DOHH2 (cell line): ENCODE results near the gene GP5.

Source experiments
- H3F3A ChIP-seq: fragments of 200-600 bp; sonication (generic), shearing (Covaris generic); 2 replicates; pipeline ENCODE4 v1.6.0; 2016; ENCODE audit warnings: antibody characterized with exemption, mild to moderate bottlenecking; ENCODE audit not compliant: control insufficient read depth, insufficient read depth
- H3K27ac ChIP-seq: fragments of 200-600 bp; sonication (generic); 2 replicates; pipeline ENCODE4 v1.5.1; 2014; ENCODE audit warnings: low read depth, mild to moderate bottlenecking, low read length, moderate library complexity
- H3K27me3 ChIP-seq: fragments of 200-600 bp; sonication (generic); 2 replicates; pipeline ENCODE4 v1.6.1; 2014; ENCODE audit warnings: mild to moderate bottlenecking, low read length, mixed read lengths; ENCODE audit not compliant: control insufficient read depth
- H3K36me3 ChIP-seq: fragments of 200-600 bp; sonication (generic); 2 replicates; pipeline ENCODE4 v1.6.1; 2014; ENCODE audit warnings: mild to moderate bottlenecking, low read length, moderate library complexity, mixed read lengths; ENCODE audit not compliant: control insufficient read depth
- H3K4me1 ChIP-seq: fragments of 200-600 bp; sonication (generic); 2 replicates; pipeline ENCODE4 v1.6.1; 2014; ENCODE audit warnings: mild to moderate bottlenecking, low read length, mixed read lengths; ENCODE audit not compliant: control insufficient read depth
- H3K4me2 ChIP-seq: fragments of 200-600 bp; sonication (generic); 2 replicates; pipeline ENCODE4 v1.6.0; 2014; ENCODE audit warnings: mild to moderate bottlenecking, low read length, moderate library complexity
- H3K4me3 ChIP-seq: fragments of 200-600 bp; sonication (generic); 2 replicates; pipeline ENCODE4 v1.5.1; 2014; ENCODE audit warnings: mild to moderate bottlenecking, low read length, mixed read lengths
- H3K79me2 ChIP-seq: fragments of 200-600 bp; sonication (generic); 2 replicates; pipeline ENCODE4 v1.6.1; 2014; ENCODE audit warnings: mild to moderate bottlenecking, low read length, mixed read lengths; ENCODE audit not compliant: control insufficient read depth
- H3K9me2 ChIP-seq: fragments of 200-600 bp; sonication (generic); replicated peaks from 2 replicates; pipeline ENCODE4 v1.6.1; 2014; ENCODE audit warnings: mild to moderate bottlenecking, low read length, mixed read lengths; ENCODE audit not compliant: control insufficient read depth
- H3K9me3 ChIP-seq: fragments of 200-600 bp; sonication (generic); 2 replicates; pipeline ENCODE4 v1.6.1; 2014; ENCODE audit warnings: antibody characterized with exemption, low read length, mixed read lengths; ENCODE audit not compliant: control insufficient read depth, insufficient read depth
- H4K20me1 ChIP-seq: fragments of 200-600 bp; sonication (generic); 2 replicates; pipeline ENCODE4 v1.6.0; 2014; ENCODE audit warnings: low read depth, mild to moderate bottlenecking, antibody characterized with exemption, low read length, moderate library complexity; ENCODE audit not compliant: control insufficient read depth, insufficient read depth
- EZH2phosphoT487 ChIP-seq: fragments of 200-600 bp; sonication (generic); IDR thresholded peaks from 2 replicates; pipeline ENCODE4 v1.6.1; 2017; ENCODE audit warnings: borderline replicate concordance, mild to moderate bottlenecking, antibody characterized with exemption, low read length, moderate library complexity, mixed read lengths
- TF ChIP-seq, protein P1 (sequence below): fragments of 200-600 bp; sonication (generic); IDR thresholded peaks from one replicate; pipeline ENCODE4 v1.5.1; 2014; ENCODE audit warnings: antibody characterized with exemption, mild to moderate bottlenecking, low read depth, low read length; ENCODE audit not compliant: poor library complexity, severe bottlenecking

The GP5 gene

DNA sequence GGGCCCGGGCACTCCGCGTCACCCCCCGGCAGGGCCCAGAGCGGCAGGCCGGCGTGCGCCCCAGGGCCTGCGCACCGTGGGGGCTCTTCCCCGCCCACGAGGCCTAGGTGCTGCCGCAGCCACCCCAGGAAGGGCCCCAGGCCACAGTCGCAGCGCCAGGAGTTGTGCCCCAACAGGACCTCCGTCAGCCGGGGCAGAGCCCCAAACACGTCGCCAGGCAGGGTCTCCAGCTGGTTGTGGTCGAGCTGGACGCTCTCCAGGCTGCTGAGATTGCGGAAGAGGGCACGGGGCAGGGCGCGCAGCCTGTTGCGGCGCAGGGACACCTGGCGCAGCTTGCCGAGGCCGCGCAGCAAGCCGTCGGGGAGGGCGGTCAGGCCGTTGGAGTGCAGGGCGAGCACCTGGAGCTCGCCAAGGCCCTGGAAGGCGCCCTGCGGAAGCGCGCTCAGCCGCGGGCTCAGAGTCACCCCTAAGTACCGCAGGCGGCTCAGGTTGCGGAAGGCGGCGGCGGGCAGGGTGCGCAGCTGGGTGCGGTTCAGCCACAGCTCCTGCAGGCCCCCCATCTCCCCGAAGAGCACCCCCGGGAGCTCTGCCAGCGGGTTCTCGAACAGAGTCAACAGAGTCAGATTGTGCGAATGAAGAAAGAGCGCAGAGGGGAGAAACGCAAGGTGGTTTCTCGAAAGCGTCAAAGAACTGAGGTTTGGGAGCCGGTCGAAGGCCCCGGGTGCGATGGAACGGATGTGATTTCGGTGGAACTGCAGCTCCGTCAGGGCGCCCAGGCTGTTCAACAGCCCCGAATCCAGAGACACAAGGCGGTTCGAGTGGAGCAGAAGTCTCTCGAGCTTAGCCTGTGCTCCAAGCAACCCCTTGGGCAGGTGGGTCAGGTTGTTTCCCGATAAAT, 2.0 kb downstream of the GP5 start:
- no peaks in the 10 kb centered on the region; the same call in 1 of the 2 replicates for H3F3A ChIP-seq
- peaks cover 49% of the 10 kb centered on the region for H3K27me3 ChIP-seq
- H3K79me2 ChIP-seq = no peaks in the 10 kb centered on the region
- H3K4me1 ChIP-seq = no peaks in the 10 kb centered on the region; the same call in 1 of the 2 replicates
- H4K20me1 ChIP-seq = no peaks in the 10 kb centered on the region
- H3K4me3 ChIP-seq = no peak overlapping the region
- TF ChIP-seq, protein P1, sequence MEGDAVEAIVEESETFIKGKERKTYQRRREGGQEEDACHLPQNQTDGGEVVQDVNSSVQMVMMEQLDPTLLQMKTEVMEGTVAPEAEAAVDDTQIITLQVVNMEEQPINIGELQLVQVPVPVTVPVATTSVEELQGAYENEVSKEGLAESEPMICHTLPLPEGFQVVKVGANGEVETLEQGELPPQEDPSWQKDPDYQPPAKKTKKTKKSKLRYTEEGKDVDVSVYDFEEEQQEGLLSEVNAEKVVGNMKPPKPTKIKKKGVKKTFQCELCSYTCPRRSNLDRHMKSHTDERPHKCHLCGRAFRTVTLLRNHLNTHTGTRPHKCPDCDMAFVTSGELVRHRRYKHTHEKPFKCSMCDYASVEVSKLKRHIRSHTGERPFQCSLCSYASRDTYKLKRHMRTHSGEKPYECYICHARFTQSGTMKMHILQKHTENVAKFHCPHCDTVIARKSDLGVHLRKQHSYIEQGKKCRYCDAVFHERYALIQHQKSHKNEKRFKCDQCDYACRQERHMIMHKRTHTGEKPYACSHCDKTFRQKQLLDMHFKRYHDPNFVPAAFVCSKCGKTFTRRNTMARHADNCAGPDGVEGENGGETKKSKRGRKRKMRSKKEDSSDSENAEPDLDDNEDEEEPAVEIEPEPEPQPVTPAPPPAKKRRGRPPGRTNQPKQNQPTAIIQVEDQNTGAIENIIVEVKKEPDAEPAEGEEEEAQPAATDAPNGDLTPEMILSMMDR = no peak
- TF ChIP-seq EZH2phosphoT487 = no peak
- H3K9me3 ChIP-seq = no peaks in the 10 kb centered on the region
- no peaks in the 10 kb centered on the region for H3K9me2 ChIP-seq
- H3K36me3 ChIP-seq = no peaks in the 10 kb centered on the region
- H3K27ac ChIP-seq = no peak overlapping the region
- peak overlapping the region; percentile 34; the same call in 1 of the 2 replicates for H3K4me2 ChIP-seq

DNA sequence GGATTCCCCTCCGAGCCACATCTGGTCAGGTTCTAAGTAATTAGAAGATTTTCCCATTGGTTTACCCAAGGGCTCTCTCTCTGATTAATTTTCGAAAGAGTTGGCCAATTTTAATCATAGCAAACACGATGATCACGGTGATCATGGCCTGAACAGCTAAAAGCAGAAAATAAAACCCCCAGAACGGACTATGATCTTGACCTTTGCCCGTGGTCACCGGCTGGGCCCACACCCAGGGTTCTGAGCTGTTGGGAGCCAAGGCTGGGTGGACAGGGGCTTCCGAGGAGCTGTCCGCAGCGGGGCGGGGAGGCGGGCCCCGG, 2.6 kb downstream of the GP5 start:
- peaks cover 49% of the 10 kb centered on the region for H3K27me3 ChIP-seq
- no peaks in the 10 kb centered on the region for H3K9me2 ChIP-seq
- H3K4me2 ChIP-seq = no peak overlapping the region
- no peak overlapping the region for H3K4me3 ChIP-seq
- H4K20me1 ChIP-seq = no peaks in the 10 kb centered on the region
- no peaks in the 10 kb centered on the region; the same call in 1 of the 2 replicates for H3F3A ChIP-seq
- no peaks in the 10 kb centered on the region for H3K79me2 ChIP-seq
- H3K27ac ChIP-seq = no peak overlapping the region
- no peaks in the 10 kb centered on the region for H3K9me3 ChIP-seq
- H3K36me3 ChIP-seq = no peaks in the 10 kb centered on the region
- TF ChIP-seq, protein P1 = no peak
- TF ChIP-seq EZH2phosphoT487 = no peak
- no peaks in the 10 kb centered on the region; the same call in 1 of the 2 replicates for H3K4me1 ChIP-seq

DNA sequence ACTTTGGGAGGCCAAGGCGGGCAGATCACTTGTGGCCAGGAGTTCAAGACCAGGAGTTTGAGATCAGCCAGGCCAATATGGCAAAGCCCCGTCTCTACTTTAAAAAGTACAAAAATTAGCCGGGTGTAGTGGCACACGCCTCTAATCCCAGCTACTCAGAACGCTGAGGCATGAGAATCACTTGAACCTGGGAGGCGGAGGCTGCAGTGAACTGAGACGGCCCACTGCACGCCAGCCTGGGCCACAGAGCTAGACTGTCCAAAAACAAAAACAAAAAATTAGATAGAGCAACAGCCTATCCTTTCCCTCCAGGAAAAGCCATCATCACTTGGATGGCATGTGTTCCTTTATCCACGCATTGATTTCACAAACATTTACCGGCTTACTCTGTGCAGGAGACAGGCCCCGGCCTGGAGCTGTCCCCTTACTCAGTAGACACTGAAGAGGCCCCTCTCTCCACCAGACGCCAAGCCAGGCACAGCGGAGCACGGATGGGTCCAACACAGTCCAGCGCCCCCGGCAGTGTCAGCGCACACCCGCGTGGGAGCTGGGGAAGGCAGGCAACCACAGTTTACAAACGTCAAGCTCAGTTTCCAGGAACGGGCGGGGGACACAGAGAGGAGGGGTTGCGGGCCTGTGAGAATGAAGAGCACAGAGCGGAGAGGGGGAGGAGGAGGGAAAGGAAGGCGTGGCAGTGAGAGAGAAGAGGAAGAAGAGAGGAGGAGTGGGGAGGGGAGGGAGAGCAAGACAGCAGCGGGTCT, 3.1 kb downstream of the GP5 start:
- Histone ChIP-seq H3K4me2 (no peak overlapping the region), H3F3A (no peaks in the 10 kb centered on the region; the same call in 1 of the 2 replicates), H3K79me2 (no peaks in the 10 kb centered on the region), H3K9me2 (no peaks in the 10 kb centered on the region), H3K27me3 (peaks cover 49% of the 10 kb centered on the region), H3K4me1 (no peaks in the 10 kb centered on the region; the same call in 1 of the 2 replicates), H4K20me1 (no peaks in the 10 kb centered on the region), H3K27ac (no peak overlapping the region), H3K9me3 (no peaks in the 10 kb centered on the region), H3K4me3 (no peak overlapping the region), H3K36me3 (no peaks in the 10 kb centered on the region)
- TF ChIP-seq, protein P1 = no peak
- no peak for TF ChIP-seq EZH2phosphoT487
